Omental fat pad (tissue), 4 donors: Measurements from ENCODE around the gene ADSS1. TPM values are rescaled to one million over a fixed set of nuclear protein-coding genes. Genes with fewer than 3 reads are reported as not detected.

Experiments
- ATAC-seq: fragments of 150-250 bp; one replicate; pipeline ENCODE4 v1.9.1; 2016; ENCODE audit warnings: mild to moderate bottlenecking, moderate library complexity; ENCODE audit not compliant: low FRiP score
- DNase-seq: peaks from one replicate; pipeline ENCODE4 v3.0.0-alpha.2; 2019; ENCODE audit warnings: low spot score
- total RNA-seq, 4 donors: library from RNA; depleted of rRNA; stranded (reverse); fragments of >200 nt; gene quantifications; one replicate each; pipeline ENCODE4 v1.1.0, GENCODE V29; 2016
- TF ChIP-seq, protein P1 (sequence below), 3 donors: fragments of 450-650 bp; IDR thresholded peaks; one replicate each; pipeline ENCODE4 v1.5.1; 2016 to 2017; ENCODE audit warnings: antibody characterized with exemption in 3 of 3, mild to moderate bottlenecking in 3 of 3, moderate library complexity in 2 of 3

ADSS1 gene
- total RNA-seq, 4 donors from 2014 or later, result 3.7 to 26.0 (median 5.6) TPM

DNA sequence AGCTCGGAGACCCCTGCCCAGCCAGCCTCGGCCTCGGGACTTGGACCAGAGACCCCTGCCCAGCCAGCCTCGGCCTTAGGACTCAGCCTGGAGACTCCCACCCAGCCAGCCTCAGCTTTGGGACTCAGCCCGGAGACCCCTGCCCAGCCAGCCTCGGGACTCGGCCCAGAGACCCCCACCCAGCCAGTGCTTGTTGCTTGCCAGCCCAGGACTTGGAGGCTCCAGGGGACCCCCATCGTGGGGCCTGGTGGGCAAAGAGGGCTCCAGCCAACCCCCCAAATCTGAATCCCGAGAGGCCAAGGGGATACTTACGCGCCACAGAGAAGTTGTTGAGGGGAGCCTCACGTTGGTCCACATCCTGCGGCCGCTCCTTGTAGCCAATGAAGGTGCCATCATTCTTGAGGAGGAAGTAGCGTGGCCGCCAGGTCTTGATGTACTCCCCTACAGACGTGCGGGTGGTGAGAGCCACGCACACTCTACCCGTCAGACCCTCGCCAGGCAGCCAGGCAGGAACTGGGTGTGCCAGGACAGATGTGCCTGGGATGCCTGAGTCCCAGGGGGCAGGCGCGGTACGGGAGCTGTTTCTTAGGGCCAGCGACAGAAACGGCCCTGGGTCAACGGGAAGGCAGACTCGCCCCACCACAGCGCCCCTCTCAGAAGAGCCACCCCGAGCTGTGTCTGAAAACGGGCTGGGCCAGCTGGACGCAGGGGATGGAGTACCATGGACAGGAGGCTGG is 55.9 kb downstream of the ADSS1 start:
- TF ChIP-seq, protein P1, sequence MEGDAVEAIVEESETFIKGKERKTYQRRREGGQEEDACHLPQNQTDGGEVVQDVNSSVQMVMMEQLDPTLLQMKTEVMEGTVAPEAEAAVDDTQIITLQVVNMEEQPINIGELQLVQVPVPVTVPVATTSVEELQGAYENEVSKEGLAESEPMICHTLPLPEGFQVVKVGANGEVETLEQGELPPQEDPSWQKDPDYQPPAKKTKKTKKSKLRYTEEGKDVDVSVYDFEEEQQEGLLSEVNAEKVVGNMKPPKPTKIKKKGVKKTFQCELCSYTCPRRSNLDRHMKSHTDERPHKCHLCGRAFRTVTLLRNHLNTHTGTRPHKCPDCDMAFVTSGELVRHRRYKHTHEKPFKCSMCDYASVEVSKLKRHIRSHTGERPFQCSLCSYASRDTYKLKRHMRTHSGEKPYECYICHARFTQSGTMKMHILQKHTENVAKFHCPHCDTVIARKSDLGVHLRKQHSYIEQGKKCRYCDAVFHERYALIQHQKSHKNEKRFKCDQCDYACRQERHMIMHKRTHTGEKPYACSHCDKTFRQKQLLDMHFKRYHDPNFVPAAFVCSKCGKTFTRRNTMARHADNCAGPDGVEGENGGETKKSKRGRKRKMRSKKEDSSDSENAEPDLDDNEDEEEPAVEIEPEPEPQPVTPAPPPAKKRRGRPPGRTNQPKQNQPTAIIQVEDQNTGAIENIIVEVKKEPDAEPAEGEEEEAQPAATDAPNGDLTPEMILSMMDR (IDR thresholded peaks at IDR 0.05), result no peak
- DNase-seq (no peak), ATAC-seq (no peak)

DNA sequence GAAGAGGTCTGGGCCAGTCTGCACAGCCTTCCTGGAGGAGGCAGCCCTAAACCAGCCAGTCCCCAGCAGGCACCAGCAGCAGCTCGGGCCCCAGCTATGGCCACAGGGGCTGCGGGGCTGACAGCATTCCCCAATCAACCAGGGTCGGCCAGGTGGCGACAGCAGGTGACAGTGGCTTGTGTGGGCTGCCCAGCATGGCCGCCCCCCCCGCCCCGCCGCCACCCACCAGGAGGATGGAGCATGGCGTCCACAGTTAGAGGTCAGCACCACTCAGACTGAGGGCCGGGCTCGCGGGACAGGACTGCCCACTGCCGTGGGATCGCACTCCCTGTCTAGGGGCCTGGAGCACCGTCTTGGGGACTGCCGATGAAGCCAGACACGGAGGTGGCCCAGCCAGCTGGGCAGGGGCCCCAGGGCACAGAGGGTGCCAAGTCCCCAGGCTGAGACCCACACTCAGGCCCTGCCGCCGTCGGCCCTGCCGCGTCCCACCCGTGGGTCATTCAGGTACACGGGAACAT is 56.5 kb downstream of the ADSS1 start:
- ATAC-seq (no peak), DNase-seq (no peak)
- TF ChIP-seq, protein P1 (IDR thresholded peaks at IDR 0.05), result no peak

DNA sequence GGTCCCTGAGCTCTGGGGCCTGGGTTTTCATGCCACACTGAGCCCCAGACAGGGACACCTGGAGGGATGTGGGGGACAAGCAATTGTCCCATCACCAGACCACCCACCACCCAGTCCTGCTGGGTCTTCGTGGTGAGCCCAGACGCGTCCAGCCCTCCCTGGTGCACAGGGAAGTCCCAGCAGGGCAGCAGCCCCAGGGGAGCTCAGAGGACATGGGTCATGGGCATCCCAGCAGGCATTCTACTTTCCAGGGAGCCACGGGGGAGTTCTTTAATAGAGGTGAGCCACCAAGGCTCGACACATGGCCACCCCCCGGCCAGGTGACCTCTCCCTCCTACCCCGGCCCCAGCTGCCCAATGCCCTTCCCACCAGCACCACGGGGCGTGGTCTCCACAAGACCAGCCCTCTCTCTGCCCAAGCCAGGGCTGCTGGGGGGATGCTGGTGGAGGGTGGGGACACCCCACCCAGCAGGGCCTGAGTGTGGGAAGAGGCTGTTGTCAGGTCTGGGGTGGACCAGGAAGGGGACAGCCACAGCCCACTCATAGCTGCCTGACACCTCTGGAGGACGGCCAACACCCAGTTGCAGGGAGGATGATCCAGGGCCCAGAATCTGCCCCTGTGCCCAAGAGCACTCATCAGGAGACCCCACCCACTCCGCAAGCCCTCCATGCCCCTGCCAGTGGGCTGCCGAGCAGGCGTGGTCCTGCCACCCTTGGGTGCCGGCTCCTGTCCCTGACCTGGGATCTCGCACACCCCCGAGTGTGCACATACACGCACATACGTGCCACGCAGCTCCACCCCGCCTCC is 57.4 kb downstream of the ADSS1 start:
- TF ChIP-seq, protein P1 (IDR thresholded peaks at IDR 0.05), result no peak
- no peak for ATAC-seq
- no peak for DNase-seq

DNA sequence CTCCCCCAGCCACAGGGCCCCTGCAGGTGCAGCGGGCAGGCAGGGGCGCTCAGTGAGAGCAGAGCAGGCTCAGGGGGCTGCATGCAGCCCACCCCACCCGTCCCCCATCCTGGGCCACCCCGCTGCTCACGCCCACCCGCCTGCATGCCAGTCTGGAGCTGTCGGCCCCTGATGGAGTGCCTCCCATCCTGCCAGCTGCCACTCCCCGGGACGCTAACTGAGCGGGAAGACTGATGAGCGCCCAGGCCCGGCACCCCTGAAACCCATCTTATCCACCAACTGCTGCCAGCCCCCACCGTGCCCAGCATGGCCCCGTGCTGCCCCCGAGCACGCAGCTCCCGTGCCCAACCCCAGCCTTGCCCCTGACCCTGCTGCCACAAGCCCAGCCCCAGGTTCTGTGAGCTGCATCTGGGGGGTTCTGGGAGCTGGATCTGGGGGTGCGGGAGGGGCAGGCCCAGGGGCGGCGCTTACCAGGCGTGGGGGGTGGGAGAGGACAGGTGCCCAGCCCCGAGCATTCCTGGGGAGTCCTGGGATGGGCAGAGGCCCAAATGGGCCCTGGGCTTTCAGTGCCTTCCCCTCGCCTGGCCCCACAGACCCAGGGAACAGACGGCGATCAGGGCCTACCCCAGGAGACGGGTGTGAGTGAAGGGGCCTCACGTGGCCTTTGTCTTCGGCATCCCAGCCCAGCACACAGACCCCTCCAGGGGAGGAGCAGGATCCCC is 58.2 kb downstream of the ADSS1 start:
- TF ChIP-seq, protein P1 (IDR thresholded peaks at IDR 0.05), result no peak
- ATAC-seq, result no peak

DNA sequence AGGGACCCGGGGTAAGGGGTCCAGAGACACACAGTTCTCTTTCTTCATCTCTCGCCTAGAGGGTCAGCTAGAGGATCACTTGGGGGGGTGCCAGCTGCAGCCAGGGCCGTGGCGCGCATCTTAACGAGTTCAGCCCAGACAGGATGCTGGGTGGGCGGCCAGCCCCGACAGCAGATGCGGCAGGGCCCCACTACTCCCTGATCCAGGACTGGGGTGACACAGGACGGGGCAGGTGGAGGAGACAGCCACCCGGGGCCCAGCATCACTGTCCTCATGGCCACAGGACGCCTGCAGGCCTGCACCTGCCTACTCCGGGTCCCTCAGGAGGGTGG is 58.7 kb downstream of the ADSS1 start:
- ATAC-seq, result no peak
- DNase-seq, result no peak
- TF ChIP-seq, protein P1 (IDR thresholded peaks at IDR 0.05), result no peak

More for the DNA sequence above, 58.2 kb downstream of the ADSS1 start:
- DNase-seq, result no peak

DNA sequence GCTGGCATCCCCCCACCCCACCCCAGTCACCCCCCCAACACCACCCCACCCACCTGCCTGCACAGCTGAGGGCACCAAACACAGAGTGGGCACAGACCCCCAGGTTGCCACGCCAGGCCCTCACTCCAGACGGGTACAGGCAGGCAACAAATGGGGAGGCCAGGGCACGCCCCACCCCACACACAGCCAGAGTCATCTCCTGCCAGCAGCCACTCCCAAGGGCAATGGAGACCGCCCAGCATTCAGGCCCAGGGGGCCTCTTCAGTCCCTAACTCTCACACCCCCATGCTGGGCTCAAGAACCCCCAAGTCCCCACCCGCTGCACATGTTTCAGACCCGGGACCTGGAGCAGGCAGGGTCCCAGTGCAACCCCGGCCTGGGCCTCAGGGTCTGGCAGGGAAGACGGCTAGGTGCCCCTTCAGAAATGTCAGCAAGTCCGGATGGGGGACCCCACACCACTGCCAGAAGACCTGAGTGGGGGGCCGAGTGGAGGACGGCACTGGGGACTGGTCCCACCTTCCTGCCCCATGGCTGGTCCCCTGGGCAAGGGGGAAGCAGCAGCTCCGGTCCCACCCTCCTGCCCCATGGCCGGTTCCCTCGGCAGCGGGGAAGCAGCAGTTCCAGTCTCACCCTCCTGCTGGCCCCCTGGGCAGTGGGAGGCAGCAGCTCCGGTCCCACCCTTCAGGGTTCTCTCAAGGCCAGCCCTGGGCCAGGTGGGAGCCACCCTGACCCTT is 59.6 kb downstream of the ADSS1 start:
- TF ChIP-seq, protein P1 (IDR thresholded peaks at IDR 0.05), result no peak
- DNase-seq (no peak), ATAC-seq (no peak)
